Nasal cavity respiratory epithelium epithelial cell of viscerocranial mucosa (primary cell): ENCODE measurements around the gene NCOA7. TPM values are rescaled to one million over a fixed set of nuclear protein-coding genes. Genes with fewer than 3 reads are reported as not detected.

Source experiments
- total RNA-seq: library from RNA; depleted of rRNA; stranded (reverse); fragments of >200 nt; gene quantifications from 2 replicates; pipeline ENCODE4 v1.2.3, GENCODE V29; 2014

Gene NCOA7, protein sequence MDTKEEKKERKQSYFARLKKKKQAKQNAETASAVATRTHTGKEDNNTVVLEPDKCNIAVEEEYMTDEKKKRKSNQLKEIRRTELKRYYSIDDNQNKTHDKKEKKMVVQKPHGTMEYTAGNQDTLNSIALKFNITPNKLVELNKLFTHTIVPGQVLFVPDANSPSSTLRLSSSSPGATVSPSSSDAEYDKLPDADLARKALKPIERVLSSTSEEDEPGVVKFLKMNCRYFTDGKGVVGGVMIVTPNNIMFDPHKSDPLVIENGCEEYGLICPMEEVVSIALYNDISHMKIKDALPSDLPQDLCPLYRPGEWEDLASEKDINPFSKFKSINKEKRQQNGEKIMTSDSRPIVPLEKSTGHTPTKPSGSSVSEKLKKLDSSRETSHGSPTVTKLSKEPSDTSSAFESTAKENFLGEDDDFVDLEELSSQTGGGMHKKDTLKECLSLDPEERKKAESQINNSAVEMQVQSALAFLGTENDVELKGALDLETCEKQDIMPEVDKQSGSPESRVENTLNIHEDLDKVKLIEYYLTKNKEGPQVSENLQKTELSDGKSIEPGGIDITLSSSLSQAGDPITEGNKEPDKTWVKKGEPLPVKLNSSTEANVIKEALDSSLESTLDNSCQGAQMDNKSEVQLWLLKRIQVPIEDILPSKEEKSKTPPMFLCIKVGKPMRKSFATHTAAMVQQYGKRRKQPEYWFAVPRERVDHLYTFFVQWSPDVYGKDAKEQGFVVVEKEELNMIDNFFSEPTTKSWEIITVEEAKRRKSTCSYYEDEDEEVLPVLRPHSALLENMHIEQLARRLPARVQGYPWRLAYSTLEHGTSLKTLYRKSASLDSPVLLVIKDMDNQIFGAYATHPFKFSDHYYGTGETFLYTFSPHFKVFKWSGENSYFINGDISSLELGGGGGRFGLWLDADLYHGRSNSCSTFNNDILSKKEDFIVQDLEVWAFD
- total RNA-seq = 66.0 and 151 TPM in 2 replicates

DNA sequence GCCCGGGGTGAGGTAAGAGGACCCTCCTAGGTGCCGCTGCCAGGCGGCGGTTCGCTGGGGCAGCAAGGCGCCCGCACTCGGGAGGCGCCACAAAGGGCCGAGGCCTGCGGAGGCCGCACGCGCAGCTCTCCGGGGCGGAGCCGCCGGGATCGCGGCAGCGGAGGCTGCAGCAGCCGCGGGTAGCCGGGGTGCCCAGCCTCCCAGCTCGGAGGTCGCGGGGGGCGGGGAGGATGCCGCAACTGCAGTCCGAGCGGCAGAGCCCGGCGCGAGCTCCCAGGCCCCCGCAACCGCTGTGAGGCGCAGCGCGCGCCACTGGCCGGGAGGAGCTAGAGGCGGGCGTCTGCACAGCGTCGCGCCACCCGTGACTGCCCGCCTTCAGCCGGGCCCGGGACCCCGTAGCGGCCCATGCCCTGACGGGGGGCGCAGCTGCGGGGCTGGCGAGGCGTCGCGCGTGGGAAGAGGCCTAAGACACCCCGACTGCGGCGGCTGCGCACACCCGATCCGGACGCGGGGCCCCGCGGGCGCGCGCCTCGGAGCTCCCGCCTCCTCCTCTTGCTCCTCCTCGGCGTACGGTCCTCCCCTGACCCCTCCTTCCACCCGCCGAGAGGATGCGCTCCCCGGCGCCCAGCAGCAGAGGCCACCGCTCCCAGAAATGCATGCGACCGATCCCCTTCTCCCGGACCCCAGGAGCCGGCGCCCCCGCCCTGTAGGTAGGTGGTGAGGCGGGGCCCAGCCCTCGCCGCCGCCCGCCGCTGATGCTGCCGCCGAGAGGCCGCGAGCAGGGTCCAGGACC lies at the start of gene NCOA7:
Gene NCOA7, plus strand, starts transcription at position 603 of the 793 bp plus-strand sequence. CDS start 24,395 bp downstream, outside the sequence.

GRCh38 chr6:125749173-125749864 lies 41.4 kb upstream of the NCOA7 start, which contains the start of gene HEY2:
Gene HEY2 (plus strand): TSS chr6:125749632. CDS start chr6:125749777, 145 bp downstream.

DNA sequence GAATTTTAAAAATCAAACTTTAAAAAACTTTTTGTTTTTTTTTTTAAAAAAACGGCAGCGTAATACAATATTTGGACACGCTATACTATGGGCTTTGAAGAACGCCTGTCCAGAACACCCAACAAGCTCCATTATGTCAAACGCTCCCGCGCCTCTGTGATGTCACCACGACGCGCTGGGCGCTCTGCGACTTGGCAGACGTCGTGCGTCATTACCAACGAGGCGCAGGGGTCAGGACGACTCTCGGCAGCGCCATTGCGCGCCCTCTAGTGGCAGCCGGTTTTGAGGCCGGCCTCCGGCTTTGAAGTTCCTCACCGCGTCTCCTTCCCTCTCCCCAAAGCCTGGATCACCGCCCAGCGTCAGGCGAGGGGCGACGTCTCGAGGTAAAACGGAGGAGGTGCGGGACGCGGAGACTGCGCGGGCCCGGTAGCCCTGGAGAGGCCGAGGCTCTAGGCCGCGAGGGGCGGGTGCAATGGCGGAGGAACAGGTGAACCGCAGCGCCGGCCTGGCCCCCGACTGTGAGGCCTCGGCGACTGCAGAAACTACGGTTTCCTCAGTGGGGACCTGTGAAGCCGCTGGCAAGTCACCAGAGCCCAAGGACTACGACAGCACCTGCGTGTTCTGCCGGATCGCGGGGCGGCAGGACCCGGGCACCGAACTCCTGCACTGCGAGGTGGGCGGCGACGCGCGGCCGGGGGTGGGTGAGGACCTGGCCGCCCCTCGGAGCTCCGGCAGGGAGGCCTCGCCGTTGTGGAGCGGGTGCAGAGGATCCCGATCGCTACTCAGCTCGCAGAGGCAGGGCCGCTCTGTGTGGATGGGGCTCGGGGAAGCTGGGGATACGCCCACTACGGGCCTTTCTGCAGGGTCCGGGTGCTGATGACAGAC lies 166.0 kb downstream of the NCOA7 start, which contains the start of gene HINT3:
Gene HINT3, plus strand, starts transcription at position 265 of the 885 bp plus-strand sequence. Its CDS starts 208 bp downstream, at position 473.

Other genes with a start within 250 kb of the NCOA7 start
- 0.34 and 0.36 TPM in 2 replicates for gene HEY2, start 41.3 kb upstream of the NCOA7 start, total RNA-seq
- gene HINT3, start 165.8 kb downstream of the NCOA7 start, total RNA-seq = 28.7 and 33.2 TPM in 2 replicates
- gene TRMT11, start 195.6 kb downstream of the NCOA7 start, total RNA-seq = 27.8 and 28.7 TPM in 2 replicates